ENCODE data around the gene THTPA. TPM values are rescaled to one million over a fixed set of nuclear protein-coding genes. Genes with fewer than 3 reads are reported as not detected.

THTPA gene
- total RNA-seq, 1 donor from 2014 or later: 16.7 TPM

DNA sequence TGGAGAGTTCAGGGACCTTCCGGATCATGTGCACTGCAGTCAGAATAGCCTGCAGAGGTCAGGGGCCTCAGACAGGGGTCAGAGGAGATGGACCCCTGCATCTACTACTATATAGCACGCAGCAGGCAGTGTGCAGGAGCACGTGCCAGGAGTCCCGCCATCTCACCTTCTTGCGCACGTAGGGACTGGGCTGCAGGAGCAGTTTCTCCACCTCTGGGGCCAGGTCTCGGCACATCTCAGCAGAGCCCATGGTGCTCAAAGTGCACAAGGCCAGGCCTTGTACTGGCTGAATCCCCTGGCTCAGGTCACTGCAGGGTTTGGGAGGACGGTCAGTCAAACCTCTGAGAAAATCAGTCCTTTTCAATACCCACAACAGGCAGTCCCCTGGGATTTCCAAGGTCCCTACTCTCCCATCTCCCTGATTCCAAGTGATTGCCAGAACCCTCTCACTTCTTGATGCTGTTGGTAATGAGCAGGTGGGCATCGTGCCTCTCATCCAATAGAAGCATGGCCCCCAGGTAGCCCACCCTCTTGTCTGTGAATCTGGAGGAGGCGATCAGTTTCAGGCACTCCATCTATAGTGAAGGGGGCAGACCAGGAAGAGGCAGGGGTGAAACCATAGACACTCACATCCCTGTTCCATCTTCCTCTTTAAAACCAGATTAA is 10.2 kb downstream of the THTPA start:
- DNase-seq (ENCODE audit: low spot score): no peak

- DNase-seq (ENCODE audit: low spot score): no peak
Measured at GRCh38 chr14:23566778-23567185, 10.7 kb downstream of the THTPA start.

DNA sequence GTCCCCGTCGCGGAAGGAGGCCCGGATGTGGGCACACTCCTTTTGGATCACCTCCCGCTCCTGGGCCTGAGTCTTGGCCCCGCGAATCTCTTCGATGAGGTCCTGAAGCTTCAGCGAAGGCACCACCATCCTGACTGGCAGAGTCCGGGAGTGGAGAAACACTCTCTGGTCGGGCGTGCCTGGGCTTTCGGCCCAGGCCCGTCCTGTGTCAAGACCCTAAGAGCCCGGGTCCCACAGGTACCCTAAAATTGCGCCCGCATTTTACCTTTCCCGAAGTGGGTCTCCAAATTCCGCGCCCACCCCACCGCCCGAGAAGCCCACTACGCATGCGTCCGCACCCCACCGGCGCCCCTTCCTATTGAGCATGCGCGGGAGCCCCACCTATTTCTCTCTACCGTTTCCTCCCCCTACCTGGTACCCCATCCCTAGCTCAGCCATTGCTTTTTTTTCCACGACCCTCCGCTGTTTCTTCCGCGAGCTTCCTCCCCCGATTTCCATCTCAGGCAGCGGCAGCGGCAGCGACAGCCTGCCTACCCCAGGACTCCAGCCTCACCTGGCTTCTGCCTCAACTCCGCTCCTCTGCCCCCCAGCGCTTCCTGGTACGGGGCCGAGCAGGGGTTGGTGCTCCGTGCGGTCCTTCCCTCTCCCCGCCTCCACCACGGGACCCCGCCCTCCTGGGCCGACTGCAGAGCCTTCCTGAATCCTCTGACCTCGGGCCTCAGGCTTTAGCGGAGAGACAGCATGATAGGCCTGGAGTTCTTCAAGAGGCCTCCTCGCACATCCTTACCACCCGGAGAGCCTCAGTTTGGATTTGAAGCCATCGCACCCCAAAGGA is 11.3 kb downstream of the THTPA start, which contains the start of gene AP1G2:
AP1G2 (minus strand) TSS at position 606 of the 835 bp plus-strand sequence; CDS start at position 129, 477 bp downstream.
- DNase-seq (ENCODE audit: low spot score): peak; percentile 93

DNA sequence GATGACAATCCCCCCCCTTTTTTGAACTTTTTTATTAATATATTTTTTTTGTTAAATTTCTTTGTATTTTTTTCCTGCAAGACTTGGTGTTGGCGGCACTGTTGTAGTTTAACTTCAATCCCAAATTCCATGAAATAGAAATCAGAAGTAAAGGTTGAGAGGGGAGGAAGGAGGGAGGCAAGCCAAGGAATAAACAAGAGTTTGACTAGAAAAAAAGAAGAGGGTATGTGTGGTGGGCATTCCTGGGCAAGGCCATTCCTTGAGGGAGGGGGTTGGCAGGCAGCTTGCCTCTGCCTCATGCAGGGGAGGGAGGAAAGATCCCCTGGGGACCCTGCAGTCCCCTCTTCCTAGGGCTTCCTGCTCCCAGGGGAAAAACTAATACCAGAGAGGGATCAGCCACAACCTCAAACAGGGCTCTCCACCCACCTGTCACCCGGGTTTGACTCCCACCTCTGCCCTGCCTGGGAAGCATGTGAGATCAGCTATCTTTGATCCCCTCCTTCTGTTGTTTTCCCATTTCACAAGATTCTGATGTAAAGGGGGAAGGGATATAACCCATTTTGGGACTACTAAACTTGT is 12.0 kb downstream of the THTPA start:
- DNase-seq (ENCODE audit: low spot score): no peak

GRCh38 chr14:23568600-23569331 is 12.7 kb downstream of the THTPA start:
- no peak for DNase-seq (ENCODE audit: low spot score)

GRCh38 chr14:23569443-23570151 is 13.5 kb downstream of the THTPA start:
- DNase-seq (ENCODE audit: low spot score): no peak

DNA sequence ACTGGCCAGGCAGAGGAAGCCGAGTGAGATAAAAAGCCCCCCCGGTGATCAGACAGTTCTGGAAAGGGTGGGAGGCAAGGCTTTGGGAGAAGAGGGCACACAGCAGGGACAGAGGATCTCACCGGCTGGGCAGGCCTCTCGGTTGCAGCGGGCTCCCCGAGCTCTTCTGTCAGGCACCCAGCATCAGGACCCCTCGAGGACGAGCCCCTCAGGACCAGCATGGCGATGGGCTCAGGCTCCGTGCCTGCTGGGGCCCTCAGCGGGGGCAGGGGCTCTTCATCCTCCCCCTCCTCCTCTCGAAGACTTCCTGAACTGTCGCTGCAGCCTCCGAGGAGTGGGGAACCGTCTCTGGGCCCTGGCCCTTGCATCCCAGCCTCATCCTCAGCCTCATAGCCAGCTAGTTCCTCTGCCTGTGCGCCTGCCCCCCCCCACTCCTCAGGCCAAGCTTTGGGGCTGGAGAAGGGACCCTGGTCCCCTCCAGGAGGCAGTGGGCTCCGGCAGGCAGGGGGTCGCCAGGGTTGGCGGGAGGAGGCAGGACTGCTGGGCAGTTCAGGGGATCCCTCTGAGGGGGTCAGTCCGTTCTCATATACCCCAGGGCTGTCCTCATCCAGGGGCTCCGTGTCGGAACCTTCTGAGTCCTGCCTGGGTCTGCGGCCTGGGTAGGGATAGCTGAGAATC is 14.9 kb downstream of the THTPA start:
- no peak for DNase-seq (ENCODE audit: low spot score)

- peak; percentile 62 for DNase-seq (ENCODE audit: low spot score)
Measured at GRCh38 chr14:23571701-23572523, 15.8 kb downstream of the THTPA start.

GRCh38 chr14:23572524-23572828 is 16.4 kb downstream of the THTPA start:
- DNase-seq (ENCODE audit: low spot score): no peak

GRCh38 chr14:23572836-23573235 is 16.8 kb downstream of the THTPA start:
- DNase-seq (ENCODE audit: low spot score): peak; percentile 60

DNA sequence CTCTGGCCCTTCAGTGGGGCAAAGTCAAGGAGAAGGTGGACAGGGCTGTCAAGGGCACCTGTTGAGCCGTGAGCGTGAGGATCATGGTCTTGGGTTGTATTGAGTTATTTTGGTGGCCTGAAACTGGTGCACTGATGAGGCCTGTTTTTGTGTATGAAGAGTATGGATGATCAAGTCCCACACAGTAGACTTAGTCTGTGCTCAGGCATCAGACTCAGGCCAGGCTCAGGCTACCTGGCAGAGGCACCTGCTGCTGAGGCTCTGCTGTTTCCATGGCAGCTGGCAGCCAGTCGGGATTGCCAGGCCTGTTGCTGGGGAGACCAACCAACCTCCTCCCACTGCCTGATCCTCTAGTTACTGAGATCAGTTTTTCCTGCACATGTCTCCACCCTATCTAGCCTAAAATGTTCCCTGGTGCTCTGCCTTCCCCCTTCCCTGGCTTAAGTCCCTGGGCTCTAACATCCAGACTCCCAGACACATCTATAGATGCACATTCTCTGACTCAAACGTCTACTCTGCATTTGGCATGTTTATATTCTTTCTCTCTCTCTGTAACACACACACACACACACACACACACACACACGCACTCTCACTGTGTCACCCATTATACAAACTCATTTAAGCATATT is 17.4 kb downstream of the THTPA start:
- DNase-seq (ENCODE audit: low spot score): peak; percentile 59

- peak; percentile 85 for DNase-seq (ENCODE audit: low spot score)
Measured at GRCh38 chr14:23577004-23577681, 21.1 kb downstream of the THTPA start.

- peak; percentile 84 for DNase-seq (ENCODE audit: low spot score)
Measured at GRCh38 chr14:23577710-23578392, 21.8 kb downstream of the THTPA start.

GRCh38 chr14:23578560-23579310 is 22.7 kb downstream of the THTPA start, which contains the start of gene JPH4:
TSS of gene JPH4 (minus strand) at chr14:23578790. CDS start at chr14:23577453, 1,337 bp downstream.
- peak; percentile 82 for DNase-seq (ENCODE audit: low spot score)

DNA sequence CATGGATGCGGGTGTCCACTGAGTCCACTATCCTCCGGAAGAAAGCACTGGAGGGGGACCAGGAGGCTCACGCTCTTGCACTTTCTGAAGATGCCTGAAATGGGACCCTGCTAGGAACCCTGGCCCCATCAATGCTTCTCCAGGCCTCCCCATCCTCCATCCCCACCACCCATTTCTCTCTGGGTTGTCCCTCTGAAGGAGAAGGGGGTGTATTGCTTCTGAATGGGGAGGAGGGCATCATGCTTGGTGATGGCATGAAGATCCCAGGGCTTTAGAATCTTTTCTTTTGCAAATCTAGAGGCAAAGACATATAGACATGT is 23.2 kb downstream of the THTPA start:
- DNase-seq (ENCODE audit: low spot score): peak; percentile 65

- DNase-seq (ENCODE audit: low spot score): no peak
Measured at GRCh38 chr14:23579739-23580138, 23.7 kb downstream of the THTPA start.

Data from mesenteric fat pad (tissue), 1 donor.